Bronchial epithelial cell (primary cell): Measurements from ENCODE around the gene CRYBG1. TPM values are rescaled to one million over a fixed set of nuclear protein-coding genes. Genes with fewer than 3 reads are reported as not detected.

Experiments
- DNase-seq: peaks from one replicate; pipeline ENCODE4 v3.0.0-alpha.2; 2010; ENCODE audit warnings: low read depth
- FAIRE-seq: peaks from 2 replicates; lab custom pipeline; 2011; peaks lifted over from hg19 to GRCh38; lab: Jason Lieb, UNC
- H3K27me3 ChIP-seq: 2 replicates; pipeline ENCODE4 v1.5.1; 2011; ENCODE audit warnings: low read length; ENCODE audit not compliant: control insufficient read depth, insufficient read depth
- H3K36me3 ChIP-seq: 2 replicates; pipeline ENCODE4 v1.5.1; 2011; ENCODE audit warnings: low read length; ENCODE audit not compliant: control insufficient read depth, insufficient read depth
- H3K4me3 ChIP-seq: 2 replicates; pipeline ENCODE4 v1.5.1; 2011; ENCODE audit warnings: mild to moderate bottlenecking, low read depth, low read length, control low read depth
- CTCF ChIP-seq: IDR thresholded peaks from 2 replicates; pipeline ENCODE4 v1.5.1; 2011; ENCODE audit warnings: mild to moderate bottlenecking, moderate library complexity, low read length, control low read depth, inconsistent platforms; ENCODE audit not compliant: insufficient read depth, severe bottlenecking
- total RNA-seq: library from RNA; depleted of rRNA; stranded (reverse); fragments of >200 nt; gene quantifications from 2 replicates; pipeline ENCODE4 v1.2.1, GENCODE V29; 2014

Gene CRYBG1
- total RNA-seq, 1 donor from 2014 or later, result 45.0 TPM

DNA sequence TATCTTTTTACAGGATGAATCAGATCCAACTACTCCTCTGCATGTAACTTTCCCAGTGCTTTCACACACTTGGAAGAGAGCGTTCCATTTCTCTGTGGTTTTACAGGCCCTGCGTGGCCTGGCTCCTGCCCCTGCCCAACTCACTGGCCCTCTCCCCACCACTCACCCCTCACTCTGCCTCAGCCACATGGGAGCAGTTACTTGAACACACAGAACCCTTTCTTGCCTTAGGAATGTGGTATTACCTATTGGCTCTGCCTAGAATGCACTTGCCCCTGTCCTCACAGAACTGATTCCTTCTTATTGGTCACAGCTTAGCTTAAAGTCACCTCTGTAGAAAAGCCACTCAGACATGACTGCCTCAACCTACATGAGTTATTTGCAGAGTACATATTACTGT, 108.4 kb downstream of the CRYBG1 start:
- H3K4me3 ChIP-seq, result no peak overlapping the region
- H3K36me3 ChIP-seq, result no peaks in the 10 kb centered on the region
- DNase-seq (no peak), FAIRE-seq (no peak)
- TF ChIP-seq CTCF, result no peak
- no peaks in the 10 kb centered on the region for H3K27me3 ChIP-seq

DNA sequence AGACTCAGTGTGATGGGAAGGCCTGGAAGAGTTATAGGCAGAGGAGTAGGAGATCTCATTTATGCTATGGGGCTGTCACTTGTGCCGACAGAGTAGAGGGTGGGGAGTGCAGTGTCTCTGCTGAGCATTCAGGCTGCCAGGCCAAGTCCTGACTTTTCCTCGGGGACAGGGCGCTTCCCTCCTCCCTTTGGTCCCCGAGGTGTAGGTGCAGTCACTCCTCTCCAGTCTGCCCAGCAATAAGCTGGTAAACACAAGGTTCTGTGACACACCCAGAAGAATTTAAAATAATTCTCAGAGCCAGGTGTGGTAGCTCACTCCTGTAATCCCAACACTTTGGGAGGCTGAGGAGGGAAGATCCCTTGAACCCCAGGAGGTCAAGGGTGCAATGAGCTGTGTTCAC, 109.4 kb downstream of the CRYBG1 start:
- no peaks in the 10 kb centered on the region for H3K36me3 ChIP-seq
- no peak for FAIRE-seq
- no peak for DNase-seq
- no peak for TF ChIP-seq CTCF
- H3K4me3 ChIP-seq, result no peak overlapping the region
- no peaks in the 10 kb centered on the region for H3K27me3 ChIP-seq

- H3K4me3 ChIP-seq, result no peak overlapping the region
- no peak for TF ChIP-seq CTCF
- H3K36me3 ChIP-seq, result no peaks in the 10 kb centered on the region
- H3K27me3 ChIP-seq, result no peaks in the 10 kb centered on the region
- DNase-seq, result no peak
- FAIRE-seq, result no peak
Measured at GRCh38 chr6:106470316-106470715, 109.8 kb downstream of the CRYBG1 start.

DNA sequence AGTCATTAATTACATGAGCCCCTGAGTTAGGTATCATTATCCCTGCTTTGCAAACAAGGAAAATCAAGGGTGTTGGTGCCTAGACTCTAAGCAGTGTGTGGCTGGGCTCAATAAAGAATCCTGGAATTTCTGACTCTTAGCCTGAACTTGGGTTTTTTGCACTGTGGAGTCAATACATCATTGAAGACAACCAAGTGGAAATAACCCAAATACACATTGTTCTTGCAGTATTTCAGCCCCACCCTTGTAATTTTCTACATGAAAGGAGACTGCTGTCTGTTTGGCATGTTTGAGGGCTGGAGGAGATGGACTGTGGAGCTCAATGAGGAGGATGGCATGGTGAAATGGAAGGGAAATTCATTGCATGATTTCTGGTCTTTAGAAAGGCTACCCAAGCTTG, 110.3 kb downstream of the CRYBG1 start:
- no peaks in the 10 kb centered on the region for H3K27me3 ChIP-seq
- FAIRE-seq (no peak), DNase-seq (no peak)
- no peaks in the 10 kb centered on the region for H3K36me3 ChIP-seq
- no peak for TF ChIP-seq CTCF
- no peak overlapping the region for H3K4me3 ChIP-seq

DNA sequence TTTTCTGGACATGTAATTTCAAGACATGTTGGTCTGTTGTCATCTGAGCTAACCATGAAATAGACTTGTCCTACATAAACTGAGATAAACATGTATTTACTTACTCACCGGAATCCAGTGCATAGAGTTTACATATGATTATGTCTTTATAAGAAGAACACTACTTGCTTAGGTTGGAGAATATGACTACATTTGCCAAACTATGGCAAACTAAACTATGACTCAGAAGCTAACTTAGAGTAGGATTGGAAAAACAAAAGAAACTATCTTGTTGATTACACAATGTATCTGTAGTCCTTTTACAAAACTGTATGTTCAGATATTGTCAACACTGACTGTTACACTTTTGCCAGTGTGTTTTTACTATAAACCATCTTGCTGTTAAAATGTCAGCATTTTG, 113.3 kb downstream of the CRYBG1 start:
- Histone ChIP-seq H3K36me3 (no peaks in the 10 kb centered on the region), H3K4me3 (no peak overlapping the region), H3K27me3 (no peaks in the 10 kb centered on the region)
- no peak for TF ChIP-seq CTCF
- no peak for FAIRE-seq
- peak; percentile 98 for DNase-seq

GRCh38 chr6:106474466-106474865, 113.9 kb downstream of the CRYBG1 start:
- no peaks in the 10 kb centered on the region for H3K27me3 ChIP-seq
- H3K4me3 ChIP-seq, result no peak overlapping the region
- FAIRE-seq (no peak), DNase-seq (peak; percentile 21)
- no peaks in the 10 kb centered on the region for H3K36me3 ChIP-seq
- no peak for TF ChIP-seq CTCF
